GM23338 (cell line): ENCODE measurements around the gene KCNH8. TPM values are rescaled to one million over a fixed set of nuclear protein-coding genes. Genes with fewer than 3 reads are reported as not detected.

Experiments
- ATAC-seq: fragments of 200-7000 bp; cut with Tn5 transposase; 3 replicates; pipeline ENCODE4 v1.9.1; 2020
- DNase-seq: peaks from one replicate; pipeline ENCODE4 v3.0.0-alpha.2; 2015; ENCODE audit warnings: low spot score
- H2AFZ ChIP-seq: fragments of 200-600 bp; sonication (generic); 2 replicates; pipeline ENCODE4 v1.8.0; 2016; ENCODE audit warnings: antibody characterized with exemption, mild to moderate bottlenecking, moderate library complexity
- H3F3A ChIP-seq: fragments of 200-600 bp; sonication (generic); replicated peaks from 2 replicates; pipeline ENCODE4 v1.8.0; 2017; ENCODE audit warnings: antibody characterized with exemption, mixed run types, low read depth
- H3K27ac ChIP-seq: fragments of 200-600 bp; sonication (generic); 2 replicates; pipeline ENCODE4 v1.6.1; 2016; ENCODE audit warnings: low read depth
- H3K27me3 ChIP-seq: fragments of 200-600 bp; sonication (generic); 2 replicates; pipeline ENCODE4 v1.8.0; 2016; ENCODE audit warnings: mild to moderate bottlenecking, mixed run types, moderate library complexity; ENCODE audit not compliant: insufficient read depth
- H3K36me3 ChIP-seq: fragments of 200-600 bp; sonication (generic); 2 replicates; pipeline ENCODE4 v1.8.0; 2016; ENCODE audit warnings: mild to moderate bottlenecking; ENCODE audit not compliant: insufficient read depth
- H3K4me1 ChIP-seq: fragments of 200-600 bp; sonication (generic); 2 replicates; pipeline ENCODE4 v1.8.0; 2016; ENCODE audit warnings: mild to moderate bottlenecking, moderate library complexity; ENCODE audit not compliant: insufficient read depth
- H3K4me2 ChIP-seq: fragments of 200-600 bp; sonication (generic); 2 replicates; pipeline ENCODE4 v1.7.1; 2017; ENCODE audit warnings: mixed run types
- H3K4me3 ChIP-seq: fragments of 200-600 bp; sonication (generic); 2 replicates; pipeline ENCODE4 v1.6.1; 2016; ENCODE audit warnings: mixed run types
- H3K79me2 ChIP-seq: fragments of 200-600 bp; sonication (generic); replicated peaks from 2 replicates; pipeline ENCODE4 v1.8.0; 2017; ENCODE audit warnings: mild to moderate bottlenecking; ENCODE audit not compliant: insufficient read depth
- H3K9me2 ChIP-seq: fragments of 200-600 bp; sonication (generic); 2 replicates; pipeline ENCODE4 v1.8.0; 2017; ENCODE audit not compliant: insufficient read depth
- H4K20me1 ChIP-seq: fragments of 200-600 bp; sonication (generic); replicated peaks from 2 replicates; pipeline ENCODE4 v1.8.0; 2017; ENCODE audit warnings: mild to moderate bottlenecking; ENCODE audit not compliant: insufficient read depth
- H3K27ac Mint-ChIP-seq: 2 replicates; pipeline ENCODE4 v1.8.0; 2020; ENCODE audit warnings: inconsistent platforms, mild to moderate bottlenecking, moderate library complexity, mixed read lengths
- H3K27me3 Mint-ChIP-seq: 3 replicates; pipeline ENCODE4 v1.8.0; 2022; ENCODE audit warnings: low read depth, mild to moderate bottlenecking, moderate library complexity, mixed read lengths, inconsistent platforms; ENCODE audit not compliant: insufficient read depth, poor library complexity
- H3K36me3 Mint-ChIP-seq: 3 replicates; pipeline ENCODE4 v1.8.0; 2021; ENCODE audit warnings: low read depth, mild to moderate bottlenecking, inconsistent platforms, moderate library complexity, mixed read lengths
- H3K4me1 Mint-ChIP-seq: 3 replicates; pipeline ENCODE4 v1.8.0; 2020; ENCODE audit warnings: mild to moderate bottlenecking, inconsistent platforms, mixed read lengths
- H3K4me3 Mint-ChIP-seq: 3 replicates; pipeline ENCODE4 v1.8.0; 2021; ENCODE audit warnings: moderate library complexity, mild to moderate bottlenecking, inconsistent platforms, mixed read lengths
- H3K9me3 Mint-ChIP-seq: 3 replicates; pipeline ENCODE4 v1.8.0; 2020; ENCODE audit warnings: moderate library complexity, mild to moderate bottlenecking, inconsistent platforms, mixed read lengths
- CTCF ChIP-seq, 2 experiments: fragments of 200-600 bp in 1 of 2; sonication (generic) in 1 of 2; conservative IDR thresholded peaks; 2 replicates each; pipeline versions ENCODE4 v1.5.1 to v1.6.1; 2016 to 2017; ENCODE audit warnings: antibody characterized with exemption in 2 of 2, low read depth in 2 of 2, mild to moderate bottlenecking in 2 of 2, moderate library complexity in 1 of 2
- ETS1 ChIP-seq: IDR thresholded peaks from 2 replicates; pipeline ENCODE4 v1.6.1; 2016; ENCODE audit warnings: antibody characterized with exemption
- EZH2 ChIP-seq: fragments of 200-600 bp; sonication (generic); IDR thresholded peaks from one replicate; pipeline ENCODE4 v1.8.0; 2017; ENCODE audit warnings: antibody characterized with exemption, mild to moderate bottlenecking, low read depth; ENCODE audit not compliant: unreplicated experiment
- NANOG ChIP-seq: IDR thresholded peaks from 2 replicates; pipeline ENCODE4 v1.6.1; 2016; ENCODE audit warnings: antibody characterized with exemption, borderline replicate concordance
- POLR2AphosphoS5 ChIP-seq: IDR thresholded peaks from 2 replicates; pipeline ENCODE4 v1.6.1; 2016; ENCODE audit warnings: antibody characterized with exemption, low read depth
- REST ChIP-seq: IDR thresholded peaks from one replicate; pipeline ENCODE4 v1.6.1; 2018; ENCODE audit warnings: antibody characterized with exemption; ENCODE audit not compliant: unreplicated experiment
- ZNF331 ChIP-seq: fragments of 250-450 bp; sonication (Bioruptor Pico); IDR thresholded peaks from 2 replicates; pipeline ENCODE4 v1.5.0; 2020; ENCODE audit warnings: low read depth, mild to moderate bottlenecking, moderate library complexity
- polyA plus RNA-seq: library from polyadenylated mRNA; unstranded; fragments of >200 nt; fragmentation: Nextera tagmentation; extraction: Ambion mirVana; gene quantifications from 2 replicates; pipeline ENCODE4 v1.2.1, GENCODE V29; 2016
- total RNA-seq: library from RNA; depleted of rRNA; stranded (reverse); fragments of >200 nt; shearing (Covaris generic); gene quantifications from 2 replicates; pipeline ENCODE4 v1.2.3, GENCODE V29; 2014

KCNH8 gene
- total and polyA plus RNA-seq, 2 experiments from 2014 or later, result 1.3 to 3.4 TPM

GRCh38 chr3:19392150-19392549, 243.8 kb downstream of the KCNH8 start:
- ATAC-seq, result no peak
- Mint-ChIP-seq H3K4me3 (no peak overlapping the region), H3K27me3 (no peaks in the 10 kb centered on the region), H3K4me1 (peaks cover 4% of the 10 kb centered on the region; the same call in 2 of the 3 replicates), H3K9me3 (no peaks in the 10 kb centered on the region), H3K36me3 (no peaks in the 10 kb centered on the region), H3K27ac (no peak overlapping the region)
- H3K36me3 ChIP-seq, result no peaks in the 10 kb centered on the region
- no peak for DNase-seq
- no peak overlapping the region for H3K4me2 ChIP-seq
- H3K27me3 ChIP-seq, result no peaks in the 10 kb centered on the region
- no peak overlapping the region for H3K4me3 ChIP-seq
- H3K79me2 ChIP-seq, result no peaks in the 10 kb centered on the region
- H3K4me1 ChIP-seq, result 0 out of 2 replicates have a peak, but pooled peaks cover 5% of the 10 kb centered on the region
- H3F3A ChIP-seq, result no peaks in the 10 kb centered on the region
- H2AFZ ChIP-seq, result no peak overlapping the region
- no peaks in the 10 kb centered on the region for H3K9me2 ChIP-seq
- no peaks in the 10 kb centered on the region for H4K20me1 ChIP-seq
- H3K27ac ChIP-seq, result no peak overlapping the region
- TF ChIP-seq ZNF331 (no peak), POLR2AphosphoS5 (no peak), NANOG (no peak), REST (no peak)

- Histone ChIP-seq H3K27me3 (no peaks in the 10 kb centered on the region), H3K4me2 (no peak overlapping the region), H3K79me2 (no peaks in the 10 kb centered on the region), H2AFZ (no peak overlapping the region), H4K20me1 (no peaks in the 10 kb centered on the region), H3F3A (no peaks in the 10 kb centered on the region), H3K9me2 (no peaks in the 10 kb centered on the region), H3K27ac (no peak overlapping the region), H3K4me1 (peaks cover 15% of the 10 kb centered on the region), H3K4me3 (no peak overlapping the region), H3K36me3 (no peaks in the 10 kb centered on the region)
- Mint-ChIP-seq H3K9me3 (no peaks in the 10 kb centered on the region), H3K27me3 (no peaks in the 10 kb centered on the region), H3K27ac (no peak overlapping the region), H3K36me3 (no peaks in the 10 kb centered on the region), H3K4me3 (no peak overlapping the region), H3K4me1 (peaks cover 17% of the 10 kb centered on the region)
- ATAC-seq, result no peak
- TF ChIP-seq POLR2AphosphoS5 (no peak), CTCF (conservative IDR thresholded peaks at IDR 0.05; ENCODE audit: low read depth in 2 of 2) (no peak)
- DNase-seq, result no peak
Observed at GRCh38 chr3:19394946-19395345, 246.6 kb downstream of the KCNH8 start.

GRCh38 chr3:19396726-19397125, 248.4 kb downstream of the KCNH8 start:
- Mint-ChIP-seq H3K27ac (no peak overlapping the region), H3K36me3 (no peaks in the 10 kb centered on the region), H3K4me1 (peaks cover 17% of the 10 kb centered on the region), H3K27me3 (no peaks in the 10 kb centered on the region), H3K9me3 (no peaks in the 10 kb centered on the region), H3K4me3 (no peak overlapping the region)
- H2AFZ ChIP-seq, result no peak overlapping the region
- DNase-seq (no peak), ATAC-seq (no peak)
- no peak overlapping the region for H3K4me3 ChIP-seq
- H3K27me3 ChIP-seq, result no peaks in the 10 kb centered on the region
- no peaks in the 10 kb centered on the region for H4K20me1 ChIP-seq
- no peak overlapping the region for H3K27ac ChIP-seq
- H3K4me1 ChIP-seq, result peaks cover 15% of the 10 kb centered on the region
- H3F3A ChIP-seq, result no peaks in the 10 kb centered on the region
- H3K79me2 ChIP-seq, result no peaks in the 10 kb centered on the region
- no peaks in the 10 kb centered on the region for H3K9me2 ChIP-seq
- no peaks in the 10 kb centered on the region for H3K36me3 ChIP-seq
- H3K4me2 ChIP-seq, result no peak overlapping the region
- TF ChIP-seq ZNF331, result no peak
- TF ChIP-seq CTCF (conservative IDR thresholded peaks at IDR 0.05; ENCODE audit: low read depth in 2 of 2), result no peak
- TF ChIP-seq EZH2, result no peak
- no peak for TF ChIP-seq NANOG
- TF ChIP-seq ETS1, result no peak
